CD4-positive, alpha-beta T cell treated with Interleukin-15 for 1 hour (primary cell): Measurements from ENCODE around the gene RPAP2.
"Not testable (repeated sequence)": the region's sequence is repeated elsewhere in the genome, so short reads cannot be mapped to it uniquely, and the experiment has no call there.

Experiments used
- DNase-seq: peaks from one replicate; pipeline ENCODE4 v3.0.0-alpha.2; 2020

The RPAP2 gene

GRCh38 chr1:92377991-92378390 is 79.1 kb downstream of the RPAP2 start:
- not testable (repeated sequence) for DNase-seq

GRCh38 chr1:92380867-92381266 is 82.0 kb downstream of the RPAP2 start:
- no peak for DNase-seq

- DNase-seq = not testable (repeated sequence)
Measured at GRCh38 chr1:92393966-92394365, 95.1 kb downstream of the RPAP2 start.

GRCh38 chr1:92398519-92398918 is 99.7 kb downstream of the RPAP2 start:
- DNase-seq = no peak

GRCh38 chr1:92399076-92399475 is 100.2 kb downstream of the RPAP2 start:
- DNase-seq = no peak

- DNase-seq = no peak
Measured at GRCh38 chr1:92404661-92405060, 105.8 kb downstream of the RPAP2 start.

GRCh38 chr1:92408825-92409224 is 110.0 kb downstream of the RPAP2 start:
- no peak for DNase-seq

- no peak for DNase-seq
Measured at GRCh38 chr1:92409946-92410549, 111.2 kb downstream of the RPAP2 start.

GRCh38 chr1:92410706-92411105 is 111.8 kb downstream of the RPAP2 start:
- DNase-seq = no peak

GRCh38 chr1:92411511-92411910 is 112.7 kb downstream of the RPAP2 start:
- no peak for DNase-seq

- DNase-seq = no peak
Measured at GRCh38 chr1:92419642-92420041, 120.8 kb downstream of the RPAP2 start.

- DNase-seq = no peak
Measured at GRCh38 chr1:92424381-92424780, 125.5 kb downstream of the RPAP2 start.

- DNase-seq = no peak
Measured at GRCh38 chr1:92425617-92426016, 126.8 kb downstream of the RPAP2 start.

- no peak for DNase-seq
Measured at GRCh38 chr1:92430030-92430429, 131.2 kb downstream of the RPAP2 start.

GRCh38 chr1:92434572-92434971 is 135.7 kb downstream of the RPAP2 start:
- not testable (repeated sequence) for DNase-seq

GRCh38 chr1:92439291-92439690 is 140.4 kb downstream of the RPAP2 start:
- DNase-seq = no peak

GRCh38 chr1:92441316-92441696 is 142.4 kb downstream of the RPAP2 start:
- DNase-seq = no peak

GRCh38 chr1:92441697-92442342 is 143.0 kb downstream of the RPAP2 start:
- no peak for DNase-seq

GRCh38 chr1:92442351-92442750 is 143.5 kb downstream of the RPAP2 start:
- no peak for DNase-seq

GRCh38 chr1:92443893-92444292 is 145.0 kb downstream of the RPAP2 start:
- no peak for DNase-seq

GRCh38 chr1:92444351-92444750 is 145.5 kb downstream of the RPAP2 start:
- no peak for DNase-seq

GRCh38 chr1:92445865-92446264 is 147.0 kb downstream of the RPAP2 start:
- DNase-seq = no peak

GRCh38 chr1:92446546-92446945 is 147.7 kb downstream of the RPAP2 start:
- DNase-seq = no peak

- DNase-seq = no peak
Measured at GRCh38 chr1:92447033-92447681, 148.3 kb downstream of the RPAP2 start.

- DNase-seq = no peak
Measured at GRCh38 chr1:92447976-92448375, 149.1 kb downstream of the RPAP2 start.
